Fibroblast of the aortic adventitia (primary cell): ENCODE measurements around the gene CELF5. TPM values are rescaled to one million over a fixed set of nuclear protein-coding genes. Genes with fewer than 3 reads are reported as not detected.

Experiments
- DNase-seq: peaks from one replicate; pipeline ENCODE4 v3.0.0-alpha.2; 2010; ENCODE audit warnings: low read depth
- H3K4me3 ChIP-seq: 2 replicates; pipeline ENCODE4 v1.5.1; 2011; ENCODE audit warnings: low read depth, mild to moderate bottlenecking, control low read depth, low read length, moderate library complexity
- total RNA-seq: library from RNA; depleted of rRNA; stranded (reverse); fragments of >200 nt; gene quantifications from 2 replicates; pipeline ENCODE4 v1.2.3, GENCODE V29; 2012; ENCODE audit warnings: low replicate concordance
- TF ChIP-seq, protein P1 (sequence below): IDR thresholded peaks from 2 replicates; pipeline ENCODE4 v1.5.1; 2011; ENCODE audit warnings: mild to moderate bottlenecking, low read length, control low read depth, inconsistent platforms; ENCODE audit not compliant: insufficient read depth

The CELF5 gene
- total RNA-seq, 1 donor = not detected

DNA sequence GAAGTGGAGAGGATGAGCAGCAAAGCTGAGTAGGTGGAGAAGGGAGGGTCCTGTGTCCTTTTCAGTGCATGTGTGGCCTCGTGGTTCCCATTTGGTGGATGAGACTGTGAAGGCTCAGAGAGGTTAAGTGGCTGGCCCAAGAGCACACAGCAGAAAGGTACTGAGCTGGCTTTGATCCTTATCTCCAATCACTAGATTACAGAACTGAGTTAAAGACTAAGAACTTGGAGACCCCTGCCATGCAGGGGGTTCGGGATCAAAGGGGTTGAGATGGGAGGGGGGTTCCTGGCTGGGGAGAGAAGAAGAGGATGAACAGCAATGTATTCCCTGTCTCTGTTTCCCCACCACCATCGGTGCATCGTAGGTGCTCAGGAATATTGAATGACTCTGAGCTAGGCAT, 11.8 kb downstream of the CELF5 start:
- TF ChIP-seq, protein P1, sequence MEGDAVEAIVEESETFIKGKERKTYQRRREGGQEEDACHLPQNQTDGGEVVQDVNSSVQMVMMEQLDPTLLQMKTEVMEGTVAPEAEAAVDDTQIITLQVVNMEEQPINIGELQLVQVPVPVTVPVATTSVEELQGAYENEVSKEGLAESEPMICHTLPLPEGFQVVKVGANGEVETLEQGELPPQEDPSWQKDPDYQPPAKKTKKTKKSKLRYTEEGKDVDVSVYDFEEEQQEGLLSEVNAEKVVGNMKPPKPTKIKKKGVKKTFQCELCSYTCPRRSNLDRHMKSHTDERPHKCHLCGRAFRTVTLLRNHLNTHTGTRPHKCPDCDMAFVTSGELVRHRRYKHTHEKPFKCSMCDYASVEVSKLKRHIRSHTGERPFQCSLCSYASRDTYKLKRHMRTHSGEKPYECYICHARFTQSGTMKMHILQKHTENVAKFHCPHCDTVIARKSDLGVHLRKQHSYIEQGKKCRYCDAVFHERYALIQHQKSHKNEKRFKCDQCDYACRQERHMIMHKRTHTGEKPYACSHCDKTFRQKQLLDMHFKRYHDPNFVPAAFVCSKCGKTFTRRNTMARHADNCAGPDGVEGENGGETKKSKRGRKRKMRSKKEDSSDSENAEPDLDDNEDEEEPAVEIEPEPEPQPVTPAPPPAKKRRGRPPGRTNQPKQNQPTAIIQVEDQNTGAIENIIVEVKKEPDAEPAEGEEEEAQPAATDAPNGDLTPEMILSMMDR = no peak
- no peak for DNase-seq
- no peak overlapping the region for H3K4me3 ChIP-seq

DNA sequence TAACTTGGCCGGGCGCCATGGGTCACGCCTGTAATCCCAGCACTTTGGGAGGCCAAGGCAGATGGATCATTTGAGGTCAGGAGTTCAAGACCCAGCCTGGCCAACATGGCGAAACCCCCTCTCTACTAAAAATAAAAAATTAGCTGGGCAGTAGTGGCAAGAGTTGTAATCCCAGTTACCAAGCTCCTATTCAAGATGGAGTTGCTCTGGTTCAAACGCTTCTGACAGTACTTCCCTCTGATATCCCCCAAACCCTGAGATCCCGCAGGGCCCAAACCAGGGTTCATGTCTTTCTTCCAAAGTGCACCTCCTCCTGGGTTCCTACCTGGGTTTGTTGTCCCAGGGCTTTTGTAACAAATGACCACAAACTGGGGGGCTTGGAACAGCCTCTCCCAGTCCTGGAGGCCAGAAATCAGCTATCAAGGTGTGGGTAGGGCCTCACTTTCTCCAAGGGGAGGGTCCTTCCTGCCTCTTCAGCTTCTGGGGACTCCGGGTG, 13.7 kb downstream of the CELF5 start:
- TF ChIP-seq, protein P1 = no peak
- H3K4me3 ChIP-seq = no peak overlapping the region
- DNase-seq = no peak

DNA sequence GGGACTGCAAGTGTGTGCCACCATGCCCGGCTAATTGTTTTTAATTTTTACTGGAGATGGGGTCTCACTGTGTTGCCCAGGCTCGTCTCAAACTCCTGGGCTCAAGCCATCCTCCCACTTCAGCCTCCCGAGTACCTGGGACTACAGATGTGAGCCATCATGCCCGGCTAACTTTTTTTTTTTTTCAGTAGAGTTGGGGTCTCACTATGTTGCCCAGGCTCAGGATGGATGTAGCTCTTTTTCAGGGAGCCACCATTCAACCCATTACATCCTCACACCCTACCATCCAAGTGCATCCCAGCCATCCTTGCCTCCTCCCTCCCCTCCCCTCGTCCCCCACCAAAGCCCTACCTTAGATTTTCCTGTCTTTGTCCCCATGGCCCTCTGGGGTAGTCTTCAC, 14.9 kb downstream of the CELF5 start:
- TF ChIP-seq, protein P1 = no peak
- no peak overlapping the region for H3K4me3 ChIP-seq
- DNase-seq = no peak

DNA sequence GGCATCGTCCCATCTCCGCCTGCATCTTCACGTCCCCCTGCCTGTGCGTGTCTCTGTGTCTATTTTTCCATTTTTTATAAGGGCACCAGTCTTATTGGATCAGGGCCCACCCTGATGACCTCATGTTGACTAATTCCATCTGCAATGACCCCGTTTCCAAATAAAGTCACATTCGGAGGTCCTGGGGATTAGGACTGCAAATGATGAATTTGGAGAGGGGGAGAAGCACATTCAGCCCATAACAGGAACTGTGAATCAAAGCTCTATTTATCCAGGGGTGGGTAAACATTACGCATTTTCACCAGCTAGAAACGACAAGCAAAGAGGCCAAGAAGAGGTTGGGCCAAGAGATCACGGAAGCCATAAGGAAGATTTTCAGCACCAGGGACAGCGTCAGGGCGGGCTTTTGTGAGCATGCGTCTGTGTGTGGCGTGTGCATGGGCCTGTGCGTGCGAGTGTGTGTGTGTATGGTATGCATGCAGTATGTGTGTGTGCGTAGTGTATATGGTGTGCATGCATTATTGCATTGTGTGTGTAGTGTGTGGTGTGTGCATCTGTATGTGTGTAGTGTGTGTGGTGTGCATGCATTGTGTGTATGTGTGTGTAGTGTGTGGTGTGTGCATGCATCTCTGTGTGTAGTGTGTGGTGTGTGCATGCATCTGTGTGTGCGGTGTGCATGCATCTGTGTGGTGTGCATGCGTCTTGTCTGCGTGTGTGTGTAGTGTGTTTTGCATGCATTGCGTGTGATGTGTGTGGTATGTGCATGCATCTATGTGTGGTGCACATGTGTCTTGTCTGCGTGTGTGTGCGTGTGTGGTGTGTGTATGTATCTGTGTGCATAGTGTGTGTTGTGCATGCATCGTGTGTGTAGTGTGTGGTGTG, 19.6 kb downstream of the CELF5 start:
- TF ChIP-seq, protein P1 = no peak
- DNase-seq = peak; percentile 59
- H3K4me3 ChIP-seq = no peak overlapping the region

DNA sequence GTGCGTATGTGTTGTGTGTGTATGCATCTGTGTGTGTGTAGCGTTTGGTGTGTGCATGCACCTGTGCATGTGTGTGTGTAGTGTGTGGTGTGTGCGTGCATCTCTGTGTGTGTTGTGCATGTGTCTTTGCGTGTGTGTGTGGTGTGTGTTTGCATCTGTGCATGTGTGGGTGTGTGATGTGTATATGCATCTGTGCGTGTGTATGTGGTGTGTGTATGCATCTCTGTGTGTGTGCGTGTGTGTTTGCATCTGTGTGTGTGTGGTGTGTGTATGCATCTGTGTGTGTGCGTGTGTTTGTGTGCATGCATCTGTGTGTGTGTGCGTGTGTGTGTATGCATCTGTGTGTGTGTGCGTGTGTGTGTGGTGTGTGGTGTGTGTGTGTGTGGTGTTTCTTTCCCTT, 20.6 kb downstream of the CELF5 start:
- TF ChIP-seq, protein P1 = no peak
- no peak overlapping the region for H3K4me3 ChIP-seq
- DNase-seq = no peak

DNA sequence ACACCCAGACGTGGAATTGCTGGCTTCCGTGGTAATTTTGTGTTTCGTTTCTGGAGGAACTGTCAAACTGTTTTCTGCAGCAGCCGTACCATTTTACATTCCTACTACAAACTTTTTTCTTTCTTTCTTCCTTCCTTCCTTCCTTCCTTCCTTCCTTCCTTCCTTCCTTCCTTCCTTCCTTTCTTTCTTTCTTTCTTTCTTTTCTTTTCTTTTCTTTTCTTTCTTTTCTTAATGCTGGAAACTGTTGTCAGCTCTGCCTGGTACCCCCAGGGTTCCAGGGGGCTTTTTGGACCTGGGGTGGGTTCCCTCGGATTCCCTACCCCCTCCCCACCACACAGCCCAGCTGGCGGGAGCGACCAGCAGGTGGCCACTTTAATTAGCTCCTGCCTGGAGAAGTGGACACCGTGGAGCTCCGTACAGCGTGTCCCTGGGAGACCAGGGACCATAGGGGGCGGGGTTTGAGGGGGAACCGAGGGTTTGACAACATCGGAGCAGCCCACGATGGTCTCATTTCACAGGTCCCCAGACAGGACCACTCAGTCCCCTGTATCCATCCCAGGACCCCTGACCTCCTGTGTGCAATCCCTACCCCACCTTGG, 24.4 kb downstream of the CELF5 start:
- H3K4me3 ChIP-seq = no peak overlapping the region
- TF ChIP-seq, protein P1 = no peak
- no peak for DNase-seq
